ENCODE measurements around the gene CCKAR.

DNA sequence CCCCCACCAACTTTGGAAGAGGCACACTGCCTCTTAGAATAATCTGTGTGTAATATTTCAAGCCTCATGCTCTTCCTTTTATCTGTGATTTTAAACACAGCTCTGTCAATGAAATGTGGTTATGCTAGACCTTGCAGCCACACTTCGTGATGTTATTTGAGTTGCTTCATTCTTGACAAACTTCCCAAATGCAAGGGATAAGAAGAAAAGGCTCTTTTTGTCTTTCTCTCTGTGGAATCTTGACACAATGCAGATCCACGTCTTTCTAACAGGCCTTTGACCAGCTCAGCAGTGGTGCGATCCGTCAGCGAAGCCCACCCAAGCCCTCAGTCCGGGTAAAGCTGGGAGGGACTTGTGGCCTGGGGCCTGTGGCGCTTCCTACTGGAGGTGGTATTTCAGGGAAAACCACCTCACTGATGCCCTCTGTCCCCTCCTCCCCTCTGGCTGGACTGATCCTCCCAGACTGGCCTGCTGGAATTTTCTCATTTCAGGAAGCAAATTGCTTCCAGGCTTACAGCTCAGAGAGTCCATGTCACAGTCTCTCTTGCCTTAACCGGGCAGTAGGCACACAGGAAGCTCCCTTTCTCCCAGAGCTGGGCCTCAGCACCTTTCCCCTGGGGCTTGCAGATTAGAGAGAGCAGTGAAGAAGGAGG lies 19.5 kb upstream of the CCKAR start:
- TF ChIP-seq, protein P1, sequence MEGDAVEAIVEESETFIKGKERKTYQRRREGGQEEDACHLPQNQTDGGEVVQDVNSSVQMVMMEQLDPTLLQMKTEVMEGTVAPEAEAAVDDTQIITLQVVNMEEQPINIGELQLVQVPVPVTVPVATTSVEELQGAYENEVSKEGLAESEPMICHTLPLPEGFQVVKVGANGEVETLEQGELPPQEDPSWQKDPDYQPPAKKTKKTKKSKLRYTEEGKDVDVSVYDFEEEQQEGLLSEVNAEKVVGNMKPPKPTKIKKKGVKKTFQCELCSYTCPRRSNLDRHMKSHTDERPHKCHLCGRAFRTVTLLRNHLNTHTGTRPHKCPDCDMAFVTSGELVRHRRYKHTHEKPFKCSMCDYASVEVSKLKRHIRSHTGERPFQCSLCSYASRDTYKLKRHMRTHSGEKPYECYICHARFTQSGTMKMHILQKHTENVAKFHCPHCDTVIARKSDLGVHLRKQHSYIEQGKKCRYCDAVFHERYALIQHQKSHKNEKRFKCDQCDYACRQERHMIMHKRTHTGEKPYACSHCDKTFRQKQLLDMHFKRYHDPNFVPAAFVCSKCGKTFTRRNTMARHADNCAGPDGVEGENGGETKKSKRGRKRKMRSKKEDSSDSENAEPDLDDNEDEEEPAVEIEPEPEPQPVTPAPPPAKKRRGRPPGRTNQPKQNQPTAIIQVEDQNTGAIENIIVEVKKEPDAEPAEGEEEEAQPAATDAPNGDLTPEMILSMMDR (IDR thresholded peaks at IDR 0.05) = no peak
- TF ChIP-seq POLR2A (IDR thresholded peaks at IDR 0.05; ENCODE audit: low read depth) = no peak

Data from esophagus muscularis mucosa (tissue), 3 donors.